HepG2 (cell line): ENCODE measurements around the gene MC4R. TPM values are rescaled to one million over a fixed set of nuclear protein-coding genes. Genes with fewer than 3 reads are reported as not detected.

Experiments
- ATAC-seq: fragments of 200-7000 bp; cut with Tn5 transposase; 3 replicates; pipeline ENCODE4 v1.9.1; 2020; ENCODE audit warnings: mild to moderate bottlenecking, moderate library complexity
- BruUV-seq: library from RNA; stranded (reverse); fragments of 400-500 nt; replicated peaks from 2 replicates; lab custom pipeline; 2021; lab: Mats Ljungman, UMichigan
- CTCF ChIA-PET: fragments of 300-600 bp; formaldehyde crosslinking; extraction: SDS; loops from one replicate; lab custom pipeline; 2021; ENCODE audit warnings: low total read pairs, inconsistent platforms, low intra/inter-chr PET ratio; lab: Yijun Ruan, JAX
- POLR2A ChIA-PET: fragments of 350-600 bp; sonication (Branson Sonifier 250); formaldehyde crosslinking; loops from one replicate; lab custom pipeline; 2020; ENCODE audit warnings: antibody characterized with exemption, inconsistent platforms; lab: Yijun Ruan, JAX
- DNase-seq: peaks from one replicate; pipeline ENCODE4 v3.0.0-alpha.2; 2015; ENCODE audit warnings: low spot score
- FAIRE-seq: peaks from 3 replicates; lab custom pipeline; 2011; peaks lifted over from hg19 to GRCh38; lab: Jason Lieb, UNC
- H2AFZ ChIP-seq: one replicate; pipeline ENCODE4 v1.6.1; 2011; ENCODE audit warnings: low read length, inconsistent platforms
- H3K27ac ChIP-seq: fragments of 300-600 bp; 3 replicates; pipeline ENCODE4 v1.8.0; 2011; ENCODE audit warnings: mixed run types, mild to moderate bottlenecking, mixed read lengths, low read length, inconsistent platforms; ENCODE audit not compliant: insufficient read depth; ENCODE audit errors: extremely low read length
- H3K27me3 ChIP-seq, 2 experiments: fragments of 200-600 bp in 1 of 2; 2 replicates in 1 of 2; 3 replicates in 1 of 2; pipeline versions ENCODE4 v1.6.0 to v1.8.0; 2011; ENCODE audit warnings: low read length in 2 of 2, mild to moderate bottlenecking in 2 of 2, moderate library complexity in 2 of 2, inconsistent platforms in 1 of 2; ENCODE audit not compliant: insufficient read depth in 2 of 2, control insufficient read depth in 1 of 2
- H3K36me3 ChIP-seq, 2 experiments: fragments of 200-600 bp in 1 of 2; replicated peaks in 1 of 2; 2 replicates in 1 of 2; 3 replicates in 1 of 2; pipeline versions ENCODE4 v1.5.1 to v1.8.0; 2011; ENCODE audit warnings: low read length in 2 of 2, inconsistent platforms in 1 of 2; ENCODE audit not compliant: insufficient read depth in 2 of 2, control insufficient read depth in 1 of 2
- H3K4me1 ChIP-seq: 2 replicates; pipeline ENCODE4 v1.5.1; 2012; ENCODE audit warnings: low read length, inconsistent platforms; ENCODE audit not compliant: insufficient read depth
- H3K4me2 ChIP-seq: 2 replicates; pipeline ENCODE4 v1.6.0; 2011; ENCODE audit warnings: low read depth, low read length, inconsistent platforms
- H3K4me3 ChIP-seq, 3 experiments: fragments of 200-600 bp in 1 of 3; sonication (generic), shearing (Covaris generic) in 1 of 3; replicated peaks in 1 of 3; 2 replicates each; pipeline ENCODE4 v1.5.1; 2011 to 2016; ENCODE audit warnings: low read length in 3 of 3, inconsistent platforms in 2 of 3, low read depth in 2 of 3, mild to moderate bottlenecking in 2 of 3, control low read depth in 1 of 3, mixed read lengths in 1 of 3; ENCODE audit not compliant: insufficient read depth in 1 of 3
- H3K79me2 ChIP-seq: one replicate; pipeline ENCODE4 v1.6.1; 2011; ENCODE audit warnings: low read length, inconsistent platforms; ENCODE audit not compliant: insufficient read depth
- H3K9ac ChIP-seq: 2 replicates; pipeline ENCODE4 v1.6.0; 2011; ENCODE audit warnings: mild to moderate bottlenecking, low read depth, low read length, inconsistent platforms; ENCODE audit not compliant: insufficient read depth
- H3K9me3 ChIP-seq: 2 replicates; pipeline ENCODE4 v1.5.1; 2012; ENCODE audit warnings: mild to moderate bottlenecking, low read length
- H4K20me1 ChIP-seq: 2 replicates; pipeline ENCODE4 v1.6.0; 2011; ENCODE audit warnings: inconsistent platforms, mild to moderate bottlenecking, low read length, moderate library complexity; ENCODE audit not compliant: insufficient read depth
- GPN1 ChIP-seq: sonication (generic); formaldehyde crosslinking; IDR thresholded peaks from 2 replicates; pipeline ENCODE4 v1.5.1; 2020; ENCODE audit warnings: missing genetic modification reagents, borderline replicate concordance
- HMG20A ChIP-seq: IDR thresholded peaks from 2 replicates; pipeline ENCODE4 v1.6.1; 2016; ENCODE audit warnings: borderline replicate concordance
- KLF11 ChIP-seq: IDR thresholded peaks from 2 replicates; pipeline ENCODE4 v1.6.1; 2016; ENCODE audit warnings: missing compliant biosample characterization
- RAD51 ChIP-seq: fragments of 450-650 bp; IDR thresholded peaks from 2 replicates; pipeline ENCODE4 v1.6.1; 2016; ENCODE audit warnings: borderline replicate concordance
- TBX3 ChIP-seq: fragments of 450-650 bp; IDR thresholded peaks from 2 replicates; pipeline ENCODE4 v1.6.1; 2017; ENCODE audit warnings: antibody characterized with exemption, mild to moderate bottlenecking, inconsistent platforms, borderline replicate concordance
- ZNF264 ChIP-seq: sonication (generic); formaldehyde crosslinking; IDR thresholded peaks from 2 replicates; pipeline ENCODE4 v1.4.0; 2020; ENCODE audit warnings: missing genetic modification reagents
- ZNF446 ChIP-seq: sonication (generic); formaldehyde crosslinking; IDR thresholded peaks from 2 replicates; pipeline ENCODE4 v1.5.0; 2020; ENCODE audit warnings: mild to moderate bottlenecking, missing genetic modification reagents
- ZNF670 ChIP-seq: sonication (generic); formaldehyde crosslinking; IDR thresholded peaks from 2 replicates; pipeline ENCODE4 v1.8.0; 2022; ENCODE audit warnings: mild to moderate bottlenecking, missing genetic modification reagents, borderline replicate concordance
- ZNF713 ChIP-seq: sonication (generic); formaldehyde crosslinking; IDR thresholded peaks from 2 replicates; pipeline ENCODE4 v1.4.0; 2020; ENCODE audit warnings: mild to moderate bottlenecking, missing genetic modification reagents
- ZSCAN31 ChIP-seq: sonication (generic); formaldehyde crosslinking; IDR thresholded peaks from 2 replicates; pipeline ENCODE4 v1.5.0; 2020; ENCODE audit warnings: low read depth, mild to moderate bottlenecking, missing genetic modification reagents
- in situ Hi-C: cut with HindIII; loops from 2 replicates; pipeline ENCODE4 v1.10.0; 2017; ENCODE audit warnings: low pct_unique_long_range_greater_than_20kb; ENCODE audit not compliant: extremely low pct_ligation_motif_present
- intact Hi-C: fragments of 100-400 bp; cut with micrococcal nuclease; formaldehyde crosslinking; loops from one replicate; pipeline ENCODE4 v1.10.0; 2022; ENCODE audit not compliant: unreplicated experiment
- polyA plus RNA-seq, 8 experiments: library from polyadenylated mRNA; depleted of rRNA in 3 of 8; stranded (reverse) in 7 of 8; unstranded in 1 of 8; fragments of >200 nt; fragmentation: Illumina TruSeq in 4 of 8; extraction: Trizol in 4 of 8; gene quantifications; 2 replicates each; pipeline versions ENCODE4 v1.2.1 to v1.2.3, GENCODE V29; 2011 to 2016; ENCODE audit warnings: low read depth in 4 of 8, missing spikeins in 1 of 8, mixed read lengths in 1 of 8; ENCODE audit not compliant: insufficient read depth in 1 of 8
- total RNA-seq, 5 experiments: library from RNA; depleted of rRNA; stranded (reverse); fragments of >200 nt; fragmentation: Illumina TruSeq; extraction: Trizol; gene quantifications; 2 replicates each; pipeline ENCODE4 v1.2.3, GENCODE V29; 2016; ENCODE audit warnings: low read depth in 1 of 5
- TF ChIP-seq, protein P1 (sequence below): sonication (generic); formaldehyde crosslinking; conservative IDR thresholded peaks from 2 replicates; pipeline ENCODE4 v1.4.0; 2020; ENCODE audit warnings: missing genetic modification reagents

Gene MC4R
- total and polyA plus RNA-seq, 2 of the 13 experiments (the other 11 are each of a cell fraction or from before 2014, with no cell fraction given): not detected

DNA sequence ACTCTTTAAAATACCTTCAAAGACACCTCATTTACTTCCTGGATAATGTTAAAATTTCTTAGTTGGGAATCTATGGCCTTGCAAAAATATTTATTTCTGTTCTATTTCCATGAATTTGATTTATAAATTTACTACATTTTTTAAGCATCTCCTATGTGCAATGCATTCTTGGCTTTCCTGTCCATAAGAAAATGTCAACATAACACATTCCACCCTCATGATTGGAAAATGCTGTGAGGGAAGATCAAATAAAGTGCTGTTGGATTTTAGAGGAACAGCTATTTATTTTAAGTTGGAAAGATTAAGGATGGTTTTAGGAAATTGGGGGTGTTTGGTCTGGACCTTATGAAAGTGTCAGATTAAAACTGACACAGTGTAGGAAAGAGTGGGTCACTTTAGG, 45.4 kb upstream of the MC4R start:
- Histone ChIP-seq H3K9ac (no peak overlapping the region), H3K27ac (no peak overlapping the region), H4K20me1 (no peaks in the 10 kb centered on the region), H3K4me1 (no peaks in the 10 kb centered on the region), H2AFZ (no peak overlapping the region), H3K4me3 (no peak overlapping the region), H3K9me3 (no peaks in the 10 kb centered on the region), H3K4me2 (no peak overlapping the region), H3K27me3 (no peaks in the 10 kb centered on the region), H3K36me3 (no peaks in the 10 kb centered on the region), H3K79me2 (no peaks in the 10 kb centered on the region)
- TF ChIP-seq ZNF670 (CRISPR knock-in tag) (no peak), RAD51 (no peak), ZNF713 (CRISPR knock-in tag) (no peak), GPN1 (CRISPR knock-in tag) (no peak), ZNF264 (no peak), TBX3 (no peak), ZSCAN31 (no peak), ZNF446 (CRISPR knock-in tag) (no peak), KLF11 (CRISPR knock-in tag) (no peak), HMG20A (no peak)
- TF ChIP-seq, protein P1, sequence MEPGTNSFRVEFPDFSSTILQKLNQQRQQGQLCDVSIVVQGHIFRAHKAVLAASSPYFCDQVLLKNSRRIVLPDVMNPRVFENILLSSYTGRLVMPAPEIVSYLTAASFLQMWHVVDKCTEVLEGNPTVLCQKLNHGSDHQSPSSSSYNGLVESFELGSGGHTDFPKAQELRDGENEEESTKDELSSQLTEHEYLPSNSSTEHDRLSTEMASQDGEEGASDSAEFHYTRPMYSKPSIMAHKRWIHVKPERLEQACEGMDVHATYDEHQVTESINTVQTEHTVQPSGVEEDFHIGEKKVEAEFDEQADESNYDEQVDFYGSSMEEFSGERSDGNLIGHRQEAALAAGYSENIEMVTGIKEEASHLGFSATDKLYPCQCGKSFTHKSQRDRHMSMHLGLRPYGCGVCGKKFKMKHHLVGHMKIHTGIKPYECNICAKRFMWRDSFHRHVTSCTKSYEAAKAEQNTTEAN (CRISPR knock-in tag): no peak
- CTCF ChIA-PET: no interaction called here
- in situ Hi-C loops (loop anchor here (10.0 kb wide), 1 partner anchor 433 kb away; no protein-coding TSS in a partner anchor), intact Hi-C loops (loop anchor here (10.0 kb wide), 1 partner anchor 583 kb away; no protein-coding TSS in a partner anchor)
- DNase-seq: no peak
- no peak for ATAC-seq
- no peak for FAIRE-seq
- POLR2A ChIA-PET: no interaction called here
- no TSS peak for BruUV-seq
